Immature natural killer cell (primary cell): ENCODE measurements around the gene AUTS2. TPM values are rescaled to one million over a fixed set of nuclear protein-coding genes. Genes with fewer than 3 reads are reported as not detected.
A peak's percentile ranks its signal among the peaks of the same experiment; 100 is the strongest.
"Not testable (repeated sequence)": the region's sequence is repeated elsewhere in the genome, so short reads cannot be mapped to it uniquely, and the experiment has no call there.

ENCODE experiments used
- DNase-seq, 3 donors: peaks; one replicate each; pipeline ENCODE4 v3.0.0; 2022; ENCODE audit warnings: mixed read lengths in 1 of 3
- H3K27ac Mint-ChIP-seq, 6 donors: one replicate each; pipeline ENCODE4 v1.8.0; 2020; ENCODE audit warnings: mixed read lengths in 6 of 6, mild to moderate bottlenecking in 5 of 6, inconsistent platforms in 4 of 6, moderate library complexity in 3 of 6
- H3K27me3 Mint-ChIP-seq, 3 donors: one replicate each; pipeline ENCODE4 v1.8.0; 2020 to 2021; ENCODE audit warnings: low read depth in 3 of 3, mild to moderate bottlenecking in 3 of 3, mixed read lengths in 3 of 3, moderate library complexity in 3 of 3, inconsistent platforms in 1 of 3
- H3K36me3 Mint-ChIP-seq, 3 donors: one replicate each; pipeline ENCODE4 v1.8.0; 2020; ENCODE audit warnings: mixed read lengths in 3 of 3, inconsistent platforms in 2 of 3, mild to moderate bottlenecking in 2 of 3
- H3K4me1 Mint-ChIP-seq, 2 donors: one replicate each; pipeline ENCODE4 v1.8.0; 2020; ENCODE audit warnings: inconsistent platforms in 2 of 2, mild to moderate bottlenecking in 2 of 2, mixed read lengths in 2 of 2, moderate library complexity in 1 of 2
- H3K4me3 Mint-ChIP-seq, 5 donors: one replicate each; pipeline ENCODE4 v1.8.0; 2020; ENCODE audit warnings: mild to moderate bottlenecking in 5 of 5, mixed read lengths in 5 of 5, inconsistent platforms in 3 of 5, moderate library complexity in 3 of 5
- H3K9me3 Mint-ChIP-seq, 6 donors: one replicate each; pipeline ENCODE4 v1.8.0; 2020; ENCODE audit warnings: mild to moderate bottlenecking in 6 of 6, mixed read lengths in 6 of 6, inconsistent platforms in 4 of 6, moderate library complexity in 3 of 6
- polyA plus RNA-seq, 3 donors: library from polyadenylated mRNA; unstranded; fragments of 300-500 nt; fragmentation: Illumina TruSeq; gene quantifications; one replicate each; pipeline ENCODE4 v1.2.3, GENCODE V29; 2021

Gene AUTS2
- polyA plus RNA-seq, 3 donors from 2014 or later: 1.9 to 17.6 (median 8.0) TPM

DNA sequence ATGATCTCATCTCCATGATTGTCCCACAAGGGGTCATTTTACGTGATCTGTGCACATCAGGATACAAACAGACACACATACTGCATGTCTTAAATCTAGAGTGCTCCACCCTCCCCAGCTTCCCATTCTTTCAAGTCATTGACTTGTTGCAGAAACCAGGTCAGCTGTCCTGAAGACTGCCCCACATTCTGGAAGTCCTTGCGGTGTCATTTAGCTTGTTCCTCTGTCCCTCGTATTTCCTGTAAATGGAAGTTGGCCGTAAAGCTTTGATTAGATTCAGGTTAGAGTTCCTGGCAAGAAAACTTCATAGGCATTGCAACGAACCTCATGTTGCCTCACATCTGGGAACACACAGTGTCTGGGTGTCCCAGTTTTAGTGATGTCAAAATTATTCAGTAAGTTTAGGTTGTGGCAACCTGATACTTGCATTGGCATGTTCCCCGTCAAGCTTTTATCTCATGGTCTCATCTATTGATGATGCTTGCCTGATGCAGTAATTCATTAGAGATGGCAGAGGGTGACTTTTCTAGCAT lies 1116.3 kb downstream of the AUTS2 start:
- Mint-ChIP-seq H3K9me3 (no peaks in the 10 kb centered on the region), H3K27ac (peak overlapping the region in 2 of 6 donors; percentile 31 to 77), H3K27me3 (peaks cover 0 to 9% (median 1%) of the 10 kb centered on the region in 3 donors), H3K4me3 (no peak overlapping the region), H3K36me3 (peaks cover 5 to 9% (median 9%) of the 10 kb centered on the region in 3 donors), H3K4me1 (peaks cover 95 to 99% of the 10 kb centered on the region in 2 donors)
- no peak for DNase-seq

DNA sequence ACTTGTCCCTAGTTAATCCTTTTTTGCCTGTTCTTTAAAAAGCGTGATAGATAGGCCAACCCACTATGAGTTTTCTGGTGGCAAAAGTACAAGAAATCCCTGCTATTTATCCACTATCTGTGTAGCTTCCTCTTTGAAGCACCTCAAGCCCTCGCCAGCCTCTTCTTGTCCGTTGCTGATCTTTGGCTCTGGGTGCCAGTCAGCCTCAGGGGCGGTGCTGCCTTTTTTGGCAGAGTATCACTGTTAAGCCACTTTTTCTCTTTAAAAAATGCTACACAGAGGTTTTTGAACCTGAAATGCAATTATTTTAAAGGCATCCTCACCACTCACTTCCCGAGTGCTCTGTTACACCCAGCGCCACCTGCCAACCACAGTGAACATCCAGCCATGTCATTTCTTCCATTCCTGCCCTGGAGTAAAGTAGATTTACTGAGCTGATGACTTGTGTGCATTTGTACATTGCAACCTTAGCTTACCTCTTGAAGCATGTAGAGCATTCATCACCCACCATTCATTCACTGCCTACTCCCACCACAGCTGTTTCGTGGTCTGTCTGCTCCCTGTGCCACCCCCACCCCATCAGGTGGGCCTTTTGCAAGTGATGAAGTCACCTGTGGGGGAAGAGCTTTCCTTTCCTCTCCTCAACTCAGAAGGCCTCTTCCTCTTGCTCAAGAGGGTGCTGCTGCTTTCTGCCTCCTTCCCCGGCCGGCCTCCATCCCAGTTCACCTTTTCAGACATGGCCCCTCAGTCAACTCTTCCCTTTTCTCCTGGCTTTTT lies 1119.5 kb downstream of the AUTS2 start:
- peak overlapping the region in 3 of 5 donors; percentile 1 to 58 (median 36) for H3K4me3 Mint-ChIP-seq
- peaks cover 5 to 13% (median 9%) of the 10 kb centered on the region in 3 donors for H3K36me3 Mint-ChIP-seq
- peaks cover 0 to 9% (median 1%) of the 10 kb centered on the region in 3 donors for H3K27me3 Mint-ChIP-seq
- no peaks in the 10 kb centered on the region for H3K9me3 Mint-ChIP-seq
- H3K27ac Mint-ChIP-seq: peak overlapping the region in 4 of 6 donors; percentile 2 to 69 (median 20)
- no peak for DNase-seq
- peaks cover 94 to 95% of the 10 kb centered on the region in 2 donors for H3K4me1 Mint-ChIP-seq

DNA sequence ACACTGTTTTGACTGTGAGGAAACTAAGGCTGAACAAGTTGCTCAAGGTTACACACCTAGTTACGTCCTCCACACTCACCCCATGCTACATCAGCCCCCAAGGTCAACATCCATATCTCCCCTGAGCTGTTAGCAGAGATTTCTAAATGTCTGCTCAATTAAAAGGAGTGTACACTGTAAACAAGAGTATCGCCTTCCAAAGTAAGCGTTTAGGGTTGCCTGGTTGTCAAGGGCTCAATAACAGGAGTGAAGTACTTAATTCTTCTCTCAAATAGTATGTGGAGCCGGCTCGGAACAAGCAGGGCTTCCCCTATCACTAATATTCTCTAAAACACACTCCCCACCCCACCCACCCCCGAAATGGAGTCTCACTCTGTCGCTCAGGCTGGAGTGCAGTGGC lies 1120.8 kb downstream of the AUTS2 start:
- DNase-seq: no peak
- H3K4me3 Mint-ChIP-seq: peak overlapping the region in 3 of 5 donors; percentile 24 to 78 (median 27)
- peak overlapping the region in 1 of 6 donors; percentile 25 for H3K27ac Mint-ChIP-seq
- H3K4me1 Mint-ChIP-seq: peaks cover 93 to 100% of the 10 kb centered on the region in 2 donors
- peaks cover 5 to 13% (median 6%) of the 10 kb centered on the region in 3 donors for H3K36me3 Mint-ChIP-seq
- peaks cover 0 to 6% (median 1%) of the 10 kb centered on the region in 3 donors for H3K27me3 Mint-ChIP-seq
- H3K9me3 Mint-ChIP-seq: no peaks in the 10 kb centered on the region

DNA sequence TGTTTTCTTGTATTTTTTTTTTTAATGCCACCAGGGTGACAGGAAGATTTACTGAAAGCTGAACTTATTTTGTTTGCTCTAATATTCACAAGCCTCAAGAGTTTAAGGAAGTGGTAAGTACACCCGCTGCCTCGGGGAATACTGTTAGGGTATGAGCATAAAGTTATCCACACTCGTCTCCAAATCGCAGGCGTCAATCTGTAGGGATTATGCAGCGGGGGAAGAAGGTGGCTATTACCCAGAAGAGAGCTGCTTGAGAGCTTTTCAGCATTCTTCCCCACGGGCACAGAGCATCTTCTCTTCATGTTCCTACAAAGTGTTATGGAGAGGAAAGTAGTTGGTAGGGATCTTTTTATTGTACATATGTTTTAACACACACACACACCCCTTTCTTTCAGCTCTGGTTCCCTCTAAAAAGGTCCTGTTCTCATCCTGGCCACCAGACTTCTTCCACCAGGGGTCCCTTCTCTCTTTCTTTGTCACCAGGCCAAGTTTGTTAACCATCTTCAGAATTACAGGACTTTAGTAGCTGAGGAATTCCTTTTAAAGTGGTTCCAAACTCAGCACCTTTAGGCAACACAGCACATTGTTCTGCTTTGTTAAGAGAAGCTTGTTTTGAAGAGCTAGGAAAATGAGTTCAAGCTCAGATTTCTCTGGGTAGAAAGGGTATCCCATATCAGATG lies 1122.1 kb downstream of the AUTS2 start:
- no peak for DNase-seq
- Mint-ChIP-seq H3K4me1 (peaks cover 90 to 100% of the 10 kb centered on the region in 2 donors), H3K4me3 (peak overlapping the region; percentile 48 to 78 (median 66)), H3K36me3 (peaks cover 0 to 4% (median 3%) of the 10 kb centered on the region in 3 donors), H3K27me3 (peaks cover 0 to 6% (median 1%) of the 10 kb centered on the region in 3 donors), H3K27ac (peak overlapping the region; percentile 51 to 88 (median 68)), H3K9me3 (no peaks in the 10 kb centered on the region)

DNA sequence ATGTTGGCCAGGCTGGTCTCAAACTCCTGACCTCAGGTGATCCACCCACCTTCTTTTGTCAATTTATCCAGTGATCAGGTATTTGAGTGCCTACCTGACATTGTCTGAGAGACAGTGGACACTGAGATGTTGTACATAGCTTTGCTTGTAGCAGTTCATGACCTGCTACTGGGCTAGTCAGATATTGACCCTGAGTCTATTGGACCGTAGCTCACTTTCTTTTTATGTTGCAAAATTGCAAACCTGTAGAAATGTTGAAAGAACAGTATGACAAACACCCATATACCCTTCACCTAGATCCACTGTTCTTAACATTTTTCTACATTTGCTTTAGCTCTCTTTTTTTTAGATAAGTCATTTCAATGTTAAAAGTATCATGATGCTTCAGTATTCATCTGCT lies 1123.2 kb downstream of the AUTS2 start:
- H3K27ac Mint-ChIP-seq: peak overlapping the region in 3 of 6 donors; percentile 47 to 66 (median 63)
- H3K4me3 Mint-ChIP-seq: peak overlapping the region in 1 of 5 donors; percentile 19

DNA sequence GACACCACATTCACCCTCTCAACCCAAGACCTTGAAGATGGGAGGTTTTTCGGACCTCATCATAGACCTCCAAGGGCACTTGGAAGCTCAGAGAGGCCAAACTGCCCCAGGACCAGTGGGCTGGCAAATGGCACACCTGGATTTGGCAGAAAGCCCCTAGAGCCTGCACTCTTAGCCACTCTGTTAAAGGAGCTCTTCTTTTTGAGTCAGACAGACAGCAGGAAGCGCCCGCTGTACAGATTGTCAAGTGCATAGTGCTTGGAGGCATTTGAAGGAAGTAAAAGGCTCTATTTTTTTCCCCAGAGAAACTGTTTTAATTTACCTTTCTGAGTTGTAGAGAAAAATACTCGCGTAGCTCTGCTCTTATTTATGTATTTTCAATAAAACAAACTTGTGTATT lies 1125.1 kb downstream of the AUTS2 start:
- peak overlapping the region in 4 of 6 donors; percentile 33 to 62 (median 54) for H3K27ac Mint-ChIP-seq
- peaks cover 0 to 4% (median 3%) of the 10 kb centered on the region in 3 donors for H3K36me3 Mint-ChIP-seq
- H3K4me1 Mint-ChIP-seq: peaks cover 89 to 97% of the 10 kb centered on the region in 2 donors
- DNase-seq: no peak
- no peaks in the 10 kb centered on the region for H3K27me3 Mint-ChIP-seq
- H3K4me3 Mint-ChIP-seq: peak overlapping the region in 1 of 5 donors; percentile 6
- no peaks in the 10 kb centered on the region for H3K9me3 Mint-ChIP-seq

More for the DNA sequence above, 1123.2 kb downstream of the AUTS2 start:
- Mint-ChIP-seq H3K27me3 (peaks cover 0 to 4% (median 1%) of the 10 kb centered on the region in 3 donors), H3K36me3 (peaks cover 0 to 4% (median 3%) of the 10 kb centered on the region in 3 donors), H3K4me1 (peaks cover 90 to 99% of the 10 kb centered on the region in 2 donors), H3K9me3 (no peaks in the 10 kb centered on the region)
- no peak for DNase-seq

DNA sequence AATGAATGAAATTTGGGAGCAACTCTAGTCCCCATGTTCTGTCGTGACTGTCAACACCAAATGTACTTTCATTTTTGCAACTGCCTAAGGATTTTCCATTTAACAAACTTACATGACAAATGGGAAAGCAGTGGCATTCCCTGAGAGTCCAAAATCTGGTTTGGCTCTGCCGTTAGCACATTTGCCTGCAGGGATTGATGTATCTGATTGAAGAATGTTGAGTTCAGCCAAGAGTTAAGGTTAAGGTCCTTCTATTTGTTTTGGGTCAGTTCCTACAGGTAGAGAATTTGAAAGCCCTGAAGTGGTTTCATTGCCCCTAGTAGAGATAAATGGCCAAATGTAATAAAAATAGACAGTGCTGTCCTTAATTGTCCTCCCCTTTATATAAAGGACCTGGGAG lies 1127.2 kb downstream of the AUTS2 start:
- Mint-ChIP-seq H3K27ac (no peak overlapping the region), H3K9me3 (no peaks in the 10 kb centered on the region), H3K36me3 (peaks cover 0 to 5% (median 0%) of the 10 kb centered on the region in 3 donors), H3K4me3 (no peak overlapping the region), H3K27me3 (peaks cover 0 to 2% (median 0%) of the 10 kb centered on the region in 3 donors), H3K4me1 (peaks cover 84 to 93% of the 10 kb centered on the region in 2 donors)
- DNase-seq: no peak

DNA sequence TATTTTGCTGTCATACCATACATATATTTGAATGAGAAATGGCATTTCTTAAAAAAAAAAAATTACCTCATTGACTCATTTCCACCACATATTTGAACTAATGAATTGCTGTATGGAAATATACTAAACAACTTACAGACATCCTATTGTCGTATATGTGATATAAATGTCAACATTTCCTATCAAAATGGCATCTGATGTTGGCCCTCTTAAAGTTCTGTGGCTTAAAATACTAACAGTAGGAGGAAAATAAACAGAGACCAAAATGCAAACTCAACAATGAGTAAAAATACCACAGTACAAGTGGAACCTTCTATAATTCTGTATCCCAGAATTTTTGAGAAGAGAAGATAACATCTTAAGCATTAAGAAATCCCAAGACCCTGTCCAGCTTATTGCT lies 1128.0 kb downstream of the AUTS2 start:
- H3K4me3 Mint-ChIP-seq: no peak overlapping the region
- DNase-seq: no peak

DNA sequence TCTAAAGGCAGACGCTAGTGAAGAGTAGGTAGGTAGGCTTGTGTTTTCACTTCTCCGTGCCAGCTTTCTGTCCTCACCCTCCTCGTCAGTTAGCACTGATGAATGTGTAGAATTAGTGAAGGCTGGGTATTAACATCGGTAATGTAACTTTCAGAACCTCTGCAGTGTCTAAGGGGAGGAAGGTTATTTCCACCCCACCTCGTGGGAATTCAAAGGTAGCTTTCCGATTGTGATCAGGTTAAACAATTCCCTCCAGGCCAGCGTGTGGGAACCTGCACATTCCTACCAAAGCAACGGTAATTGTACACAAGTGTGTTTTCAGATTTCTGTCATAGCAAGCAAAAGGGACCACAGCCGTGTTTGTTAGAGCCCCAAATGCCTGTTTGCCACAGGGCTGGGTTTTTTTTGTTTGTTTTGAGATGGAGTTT lies 1128.7 kb downstream of the AUTS2 start:
- Mint-ChIP-seq H3K9me3 (no peaks in the 10 kb centered on the region), H3K27ac (no peak overlapping the region), H3K27me3 (peaks cover 0 to 3% (median 0%) of the 10 kb centered on the region in 3 donors), H3K36me3 (peaks cover 0 to 6% (median 0%) of the 10 kb centered on the region in 3 donors), H3K4me3 (no peak overlapping the region), H3K4me1 (peaks cover 80 to 89% of the 10 kb centered on the region in 2 donors)
- DNase-seq: no peak

More for the DNA sequence above, 1128.0 kb downstream of the AUTS2 start:
- H3K27me3 Mint-ChIP-seq: peaks cover 0 to 3% (median 0%) of the 10 kb centered on the region in 3 donors
- peaks cover 0 to 6% (median 0%) of the 10 kb centered on the region in 3 donors for H3K36me3 Mint-ChIP-seq
- no peaks in the 10 kb centered on the region for H3K9me3 Mint-ChIP-seq
- no peak overlapping the region for H3K27ac Mint-ChIP-seq
- H3K4me1 Mint-ChIP-seq: peaks cover 81 to 91% of the 10 kb centered on the region in 2 donors

DNA sequence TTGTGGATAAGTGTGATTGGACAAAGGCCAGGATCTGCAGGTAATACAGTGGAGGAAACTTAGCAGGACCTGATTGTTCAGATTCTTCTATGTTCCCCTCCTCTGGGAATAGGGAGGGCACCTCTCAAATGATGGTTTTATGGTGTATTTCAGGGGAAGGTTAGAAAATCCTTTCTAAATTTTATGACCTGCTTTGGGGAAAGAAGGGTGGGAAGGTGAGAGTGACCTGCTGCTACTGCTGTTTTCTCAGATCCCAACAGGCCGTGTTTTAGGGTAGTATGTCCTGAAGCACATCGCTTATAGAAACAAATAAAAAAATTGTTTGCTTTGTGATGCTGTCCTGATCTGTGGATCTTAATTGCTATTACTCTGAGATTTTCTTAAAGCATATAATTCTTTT lies 1129.6 kb downstream of the AUTS2 start:
- DNase-seq: no peak
- H3K27me3 Mint-ChIP-seq: peaks cover 0 to 3% (median 0%) of the 10 kb centered on the region in 3 donors
- H3K36me3 Mint-ChIP-seq: peaks cover 0 to 6% (median 0%) of the 10 kb centered on the region in 3 donors
- peaks cover 83 to 89% of the 10 kb centered on the region in 2 donors for H3K4me1 Mint-ChIP-seq
- no peak overlapping the region for H3K4me3 Mint-ChIP-seq
- H3K9me3 Mint-ChIP-seq: no peaks in the 10 kb centered on the region
- peak overlapping the region in 4 of 6 donors; percentile 1 to 69 (median 39) for H3K27ac Mint-ChIP-seq

DNA sequence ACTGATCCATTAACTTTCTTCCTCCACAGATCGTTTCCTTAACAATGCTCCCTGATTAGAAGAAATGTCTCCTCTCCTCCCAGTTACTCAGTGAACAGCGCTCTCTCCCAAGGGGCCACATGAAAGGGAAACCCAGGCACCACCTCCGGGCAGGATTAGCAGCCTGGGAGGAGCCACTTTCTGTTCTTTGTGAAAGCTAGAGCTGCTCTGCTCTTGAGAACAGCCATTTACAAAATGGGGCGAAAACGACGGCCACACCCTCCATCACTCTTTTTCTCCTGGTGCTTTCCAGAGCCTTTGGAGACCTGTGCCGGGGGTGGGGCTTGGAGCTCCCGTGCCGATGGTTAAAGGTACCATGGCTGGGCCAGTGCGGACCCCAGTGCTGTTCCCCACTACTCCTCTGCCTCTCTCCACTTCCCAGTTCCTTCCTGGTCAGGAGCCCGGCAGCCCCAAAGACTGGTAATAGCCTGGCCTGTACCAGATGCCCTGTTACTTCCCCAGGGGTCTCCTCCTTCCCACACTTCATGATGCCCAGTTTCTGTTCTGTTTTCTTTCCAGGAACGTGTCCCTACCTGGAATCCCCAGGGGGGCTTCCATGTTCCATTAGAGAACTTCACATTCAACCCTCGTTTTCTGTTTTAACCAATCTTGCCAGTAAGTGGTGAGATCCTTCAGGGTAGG lies 1130.7 kb downstream of the AUTS2 start:
- H3K27ac Mint-ChIP-seq: peak overlapping the region in 2 of 6 donors; percentile 73 to 76
- H3K36me3 Mint-ChIP-seq: peaks cover 0 to 6% (median 0%) of the 10 kb centered on the region in 3 donors
- H3K9me3 Mint-ChIP-seq: no peaks in the 10 kb centered on the region
- H3K27me3 Mint-ChIP-seq: peaks cover 0 to 3% (median 0%) of the 10 kb centered on the region in 3 donors
- DNase-seq: no peak
- peaks cover 81 to 86% of the 10 kb centered on the region in 2 donors for H3K4me1 Mint-ChIP-seq
- peak overlapping the region in 1 of 5 donors; percentile 32 for H3K4me3 Mint-ChIP-seq

DNA sequence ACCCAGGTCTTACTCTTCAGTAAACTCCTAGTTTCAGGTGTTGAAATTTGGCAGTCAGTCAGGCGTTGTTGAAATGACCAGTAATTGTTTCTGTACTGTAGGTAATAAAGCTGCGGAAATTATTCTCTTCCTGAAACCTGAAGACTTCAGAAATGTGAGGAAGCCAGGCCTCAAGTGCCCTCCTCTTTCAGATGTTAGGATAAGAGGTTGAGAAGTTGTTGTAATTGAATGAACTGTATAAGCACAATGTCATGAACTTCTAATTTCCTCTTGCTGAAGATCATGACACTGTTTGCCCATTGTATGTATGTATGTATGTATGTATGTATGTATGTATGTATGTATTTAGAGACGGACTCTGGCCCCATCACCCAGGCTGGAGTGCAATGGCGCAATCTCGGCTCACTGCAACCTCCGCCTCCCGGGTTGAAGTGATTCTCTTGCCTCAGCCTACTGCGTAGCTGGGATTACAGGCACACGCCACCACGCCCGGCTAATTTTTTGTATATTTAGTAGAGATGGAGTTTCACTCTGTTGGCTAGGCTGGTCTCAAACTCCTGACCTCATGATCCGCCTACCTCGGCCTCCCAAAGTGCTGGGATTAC lies 1131.4 kb downstream of the AUTS2 start:
- peak overlapping the region in 2 of 6 donors; percentile 73 to 76 for H3K27ac Mint-ChIP-seq
- not testable (repeated sequence) for H3K36me3 Mint-ChIP-seq, H3K9me3 Mint-ChIP-seq, H3K27me3 Mint-ChIP-seq, DNase-seq
- H3K4me1 Mint-ChIP-seq: peaks cover 84 to 85% of the 10 kb centered on the region in 2 donors
- H3K4me3 Mint-ChIP-seq: peak overlapping the region in 1 of 5 donors; percentile 32
